NCI-H1092 treated with DMSO at 0.1 percent for 48 hours (cell line): ENCODE data around the gene PPP1R2.
"Not testable (repeated sequence)": the region's sequence is repeated elsewhere in the genome, so short reads cannot be mapped to it uniquely, and the experiment has no call there.

ENCODE experiments used
- DNase-seq: peaks from one replicate; lab custom pipeline; 2025; lab: John Stamatoyannopoulos, UW

Gene PPP1R2

GRCh38 chr3:195542698-195543499 lies at the start of gene PPP1R2:
PPP1R2 (minus strand) TSS chr3:195543325; CDS start chr3:195543025, 300 bp downstream.
- peak; percentile 91 for DNase-seq

- no peak for DNase-seq
Observed at GRCh38 chr3:195591852-195592251, 48.7 kb upstream of the PPP1R2 start.

GRCh38 chr3:195591220-195591619 lies 48.1 kb upstream of the PPP1R2 start:
- no peak for DNase-seq

GRCh38 chr3:195590381-195590780 lies 47.3 kb upstream of the PPP1R2 start:
- DNase-seq, result not testable (repeated sequence)

- not testable (repeated sequence) for DNase-seq
Observed at GRCh38 chr3:195589796-195590195, 46.7 kb upstream of the PPP1R2 start.

- no peak for DNase-seq
Observed at GRCh38 chr3:195587824-195588223, 44.7 kb upstream of the PPP1R2 start.

GRCh38 chr3:195587406-195587805 lies 44.3 kb upstream of the PPP1R2 start:
- DNase-seq, result no peak

GRCh38 chr3:195584543-195584870 lies 41.4 kb upstream of the PPP1R2 start:
- DNase-seq, result no peak

GRCh38 chr3:195583831-195584542 lies 40.9 kb upstream of the PPP1R2 start, which contains the start of gene APOD:
APOD (minus strand) TSS chr3:195583940; CDS start chr3:195579461, 4,479 bp downstream.
- no peak for DNase-seq

GRCh38 chr3:195582947-195583346 lies 39.8 kb upstream of the PPP1R2 start:
- DNase-seq, result no peak

GRCh38 chr3:195580744-195581443 lies 37.8 kb upstream of the PPP1R2 start:
- no peak for DNase-seq

GRCh38 chr3:195579281-195579680 lies 36.2 kb upstream of the PPP1R2 start:
- DNase-seq, result no peak

GRCh38 chr3:195578565-195578964 lies 35.4 kb upstream of the PPP1R2 start:
- DNase-seq, result no peak

- no peak for DNase-seq
Observed at GRCh38 chr3:195577645-195578177, 34.6 kb upstream of the PPP1R2 start.

- DNase-seq, result no peak
Observed at GRCh38 chr3:195574497-195575304, 31.6 kb upstream of the PPP1R2 start.

GRCh38 chr3:195573611-195574496 lies 30.7 kb upstream of the PPP1R2 start:
- DNase-seq, result no peak

- DNase-seq, result no peak
Observed at GRCh38 chr3:195571361-195571760, 28.2 kb upstream of the PPP1R2 start.

- no peak for DNase-seq
Observed at GRCh38 chr3:195570912-195571311, 27.8 kb upstream of the PPP1R2 start.

- no peak for DNase-seq
Observed at GRCh38 chr3:195570344-195570743, 27.2 kb upstream of the PPP1R2 start.

- DNase-seq, result no peak
Observed at GRCh38 chr3:195568630-195569029, 25.5 kb upstream of the PPP1R2 start.

- DNase-seq, result no peak
Observed at GRCh38 chr3:195566797-195567196, 23.7 kb upstream of the PPP1R2 start.
